KMS-11 (cell line): ENCODE measurements around the gene NPHP4.
"Not testable (repeated sequence)": the region's sequence is repeated elsewhere in the genome, so short reads cannot be mapped to it uniquely, and the experiment has no call there.

Experiments
- H2AFZ ChIP-seq: fragments of 200-600 bp; sonication (generic); 2 replicates; pipeline ENCODE4 v1.6.1; 2016; ENCODE audit warnings: antibody characterized with exemption, mixed run types, low read depth
- H3K27ac ChIP-seq: fragments of 200-600 bp; sonication (generic); 2 replicates; pipeline ENCODE4 v1.6.1; 2016; ENCODE audit warnings: mild to moderate bottlenecking, mixed run types
- H3K27me3 ChIP-seq: fragments of 200-600 bp; sonication (generic); 2 replicates; pipeline ENCODE4 v1.6.1; 2017; ENCODE audit warnings: mild to moderate bottlenecking, low read depth, mixed run types, moderate library complexity; ENCODE audit not compliant: insufficient read depth
- H3K36me3 ChIP-seq: fragments of 200-600 bp; sonication (generic); 2 replicates; pipeline ENCODE4 v1.6.1; 2017; ENCODE audit warnings: mild to moderate bottlenecking, mixed run types; ENCODE audit not compliant: insufficient read depth
- H3K4me1 ChIP-seq: fragments of 200-600 bp; sonication (generic); 2 replicates; pipeline ENCODE4 v1.6.1; 2016; ENCODE audit warnings: mild to moderate bottlenecking, low read depth, mixed run types; ENCODE audit not compliant: poor library complexity, severe bottlenecking
- H3K4me2 ChIP-seq: fragments of 200-600 bp; sonication (generic); 2 replicates; pipeline ENCODE4 v1.7.0; 2016; ENCODE audit warnings: mild to moderate bottlenecking, mixed run types
- H3K4me3 ChIP-seq: fragments of 200-600 bp; sonication (generic); IDR thresholded peaks from 2 replicates; pipeline ENCODE4 v1.6.1; 2017; ENCODE audit warnings: low read depth, low read length, mixed read lengths; ENCODE audit not compliant: insufficient read depth
- H3K79me2 ChIP-seq: fragments of 200-600 bp; sonication (generic); 2 replicates; pipeline ENCODE4 v1.6.1; 2016; ENCODE audit warnings: low read depth, mixed run types; ENCODE audit not compliant: insufficient read depth
- H3K9ac ChIP-seq: fragments of 200-600 bp; sonication (generic); 2 replicates; pipeline ENCODE4 v1.6.1; 2016; ENCODE audit warnings: mild to moderate bottlenecking, mixed run types
- H4K20me1 ChIP-seq: fragments of 200-600 bp; sonication (generic); 2 replicates; pipeline ENCODE4 v1.6.1; 2016; ENCODE audit warnings: mild to moderate bottlenecking, mixed run types; ENCODE audit not compliant: insufficient read depth
- CTCF ChIP-seq: fragments of 200-600 bp; sonication (generic); conservative IDR thresholded peaks from 2 replicates; pipeline ENCODE4 v1.6.1; 2017; ENCODE audit warnings: low read depth, mild to moderate bottlenecking, antibody characterized with exemption, low read length, moderate library complexity, mixed read lengths

The NPHP4 gene

GRCh38 chr1:6023346-6023745 is 31.1 kb upstream of the NPHP4 start:
- no peak overlapping the region for H3K9ac ChIP-seq
- no peaks in the 10 kb centered on the region; the same call in 1 of the 2 replicates for H3K36me3 ChIP-seq
- H3K79me2 ChIP-seq = peaks cover 22% of the 10 kb centered on the region
- TF ChIP-seq CTCF = no peak
- no peaks in the 10 kb centered on the region for H4K20me1 ChIP-seq
- no peak overlapping the region for H3K4me3 ChIP-seq
- peaks cover 28% of the 10 kb centered on the region for H3K4me1 ChIP-seq
- no peak overlapping the region for H3K27ac ChIP-seq
- no peak overlapping the region for H2AFZ ChIP-seq
- H3K27me3 ChIP-seq = no peaks in the 10 kb centered on the region
- no peak overlapping the region for H3K4me2 ChIP-seq

- Histone ChIP-seq H3K27me3 (no peaks in the 10 kb centered on the region), H2AFZ (no peak overlapping the region), H3K4me3 (no peak overlapping the region), H4K20me1 (no peaks in the 10 kb centered on the region), H3K4me1 (peaks cover 17% of the 10 kb centered on the region), H3K27ac (no peak overlapping the region), H3K9ac (no peak overlapping the region), H3K79me2 (peaks cover 11% of the 10 kb centered on the region), H3K4me2 (no peak overlapping the region), H3K36me3 (no peaks in the 10 kb centered on the region)
- no peak for TF ChIP-seq CTCF
These were observed 30.0 kb upstream of the NPHP4 start for GRCh38 chr1:6022193-6022592.

GRCh38 chr1:6019166-6019845 is 27.1 kb upstream of the NPHP4 start:
- peaks cover 11% of the 10 kb centered on the region for H3K4me1 ChIP-seq
- H4K20me1 ChIP-seq = no peaks in the 10 kb centered on the region
- TF ChIP-seq CTCF = no peak
- H3K4me2 ChIP-seq = no peak overlapping the region
- no peaks in the 10 kb centered on the region for H3K27me3 ChIP-seq
- H3K9ac ChIP-seq = no peak overlapping the region
- no peaks in the 10 kb centered on the region for H3K79me2 ChIP-seq
- no peaks in the 10 kb centered on the region for H3K36me3 ChIP-seq
- H3K4me3 ChIP-seq = no peak overlapping the region
- no peak overlapping the region for H2AFZ ChIP-seq
- H3K27ac ChIP-seq = no peak overlapping the region

GRCh38 chr1:6017654-6018053 is 25.4 kb upstream of the NPHP4 start:
- H3K79me2 ChIP-seq, H3K4me2 ChIP-seq: not testable (repeated sequence)

DNA sequence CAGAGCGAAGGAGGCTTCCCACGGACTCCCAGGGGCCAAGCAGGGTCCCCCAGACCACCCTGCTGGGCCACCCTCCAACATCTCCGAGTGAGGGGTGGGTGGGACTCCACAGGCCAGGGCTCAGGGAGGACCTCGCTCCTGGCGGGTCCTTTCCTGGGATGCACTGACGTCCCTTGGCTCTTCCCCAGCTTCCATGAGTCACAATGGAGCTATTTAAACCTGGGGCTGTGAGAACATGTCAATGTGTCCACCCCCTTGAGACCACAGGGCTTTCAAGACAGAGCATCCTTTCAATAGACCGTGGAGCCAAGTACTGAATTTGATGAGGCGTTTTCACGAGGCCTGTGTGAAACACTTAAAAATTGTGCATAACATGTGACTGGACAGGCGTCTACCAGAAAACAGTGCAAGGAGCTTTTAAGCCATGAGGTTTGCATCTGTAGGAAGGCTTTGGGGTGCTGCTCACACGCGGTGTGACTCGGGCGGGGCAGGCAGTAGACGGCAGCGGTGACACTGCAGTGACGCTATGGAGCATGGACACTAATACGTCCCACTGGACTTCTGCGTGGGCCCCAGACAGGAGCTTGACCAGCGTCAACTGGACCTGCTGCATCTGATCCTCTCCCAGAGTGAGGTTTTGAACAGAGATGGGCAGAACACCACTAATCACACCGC is 24.1 kb upstream of the NPHP4 start:
- Histone ChIP-seq H3K79me2 (0 out of 2 replicates have a peak, but pooled peaks cover 6% of the 10 kb centered on the region), H3K27ac (no peak overlapping the region), H3K4me3 (no peak overlapping the region), H2AFZ (no peak overlapping the region), H4K20me1 (no peaks in the 10 kb centered on the region), H3K9ac (no peak overlapping the region), H3K36me3 (no peaks in the 10 kb centered on the region), H3K4me1 (no peaks in the 10 kb centered on the region), H3K4me2 (no peak overlapping the region), H3K27me3 (no peaks in the 10 kb centered on the region)
- TF ChIP-seq CTCF = no peak

More at GRCh38 chr1:6017654-6018053, 25.4 kb upstream of the NPHP4 start:
- not testable (repeated sequence) for H3K9ac ChIP-seq, H3K4me1 ChIP-seq, H3K4me3 ChIP-seq, H3K36me3 ChIP-seq, H4K20me1 ChIP-seq, H2AFZ ChIP-seq, H3K27ac ChIP-seq, H3K27me3 ChIP-seq
